D721Med (cell line): ENCODE measurements around the gene CCDC77.

Experiments
- DNase-seq: peaks from one replicate; pipeline ENCODE4 v3.0.0; 2011; ENCODE audit warnings: low spot score; ENCODE audit not compliant: insufficient read length
- FAIRE-seq: peaks from 2 replicates; lab custom pipeline; 2011; peaks lifted over from hg19 to GRCh38; lab: Jason Lieb, UNC
- TF ChIP-seq, protein P1 (sequence below): IDR thresholded peaks from 2 replicates; pipeline ENCODE4 v1.5.1; 2012; ENCODE audit warnings: mild to moderate bottlenecking, control low read depth; ENCODE audit not compliant: insufficient read depth; ENCODE audit errors: missing control alignments

CCDC77 gene

DNA sequence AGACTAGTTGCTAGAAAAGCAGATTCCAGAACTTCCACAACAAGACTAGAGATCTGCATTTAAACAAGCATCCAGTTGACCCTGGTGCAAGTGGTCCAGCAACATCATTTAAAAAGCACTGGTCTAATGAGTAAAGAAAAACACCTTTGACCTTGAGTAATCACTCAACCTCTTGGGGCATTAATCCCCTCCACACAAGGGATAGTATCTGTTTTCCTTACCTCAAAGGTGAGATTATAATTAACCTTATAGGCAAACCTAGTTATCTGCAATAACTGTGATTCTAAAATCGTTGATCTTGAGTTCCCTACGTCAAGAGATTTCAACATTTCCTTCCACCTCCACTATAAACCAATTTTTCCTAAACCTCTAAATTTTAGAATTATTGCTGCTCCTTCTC, 13.4 kb upstream of the CCDC77 start:
- peak; percentile 29 for FAIRE-seq
- TF ChIP-seq, protein P1, sequence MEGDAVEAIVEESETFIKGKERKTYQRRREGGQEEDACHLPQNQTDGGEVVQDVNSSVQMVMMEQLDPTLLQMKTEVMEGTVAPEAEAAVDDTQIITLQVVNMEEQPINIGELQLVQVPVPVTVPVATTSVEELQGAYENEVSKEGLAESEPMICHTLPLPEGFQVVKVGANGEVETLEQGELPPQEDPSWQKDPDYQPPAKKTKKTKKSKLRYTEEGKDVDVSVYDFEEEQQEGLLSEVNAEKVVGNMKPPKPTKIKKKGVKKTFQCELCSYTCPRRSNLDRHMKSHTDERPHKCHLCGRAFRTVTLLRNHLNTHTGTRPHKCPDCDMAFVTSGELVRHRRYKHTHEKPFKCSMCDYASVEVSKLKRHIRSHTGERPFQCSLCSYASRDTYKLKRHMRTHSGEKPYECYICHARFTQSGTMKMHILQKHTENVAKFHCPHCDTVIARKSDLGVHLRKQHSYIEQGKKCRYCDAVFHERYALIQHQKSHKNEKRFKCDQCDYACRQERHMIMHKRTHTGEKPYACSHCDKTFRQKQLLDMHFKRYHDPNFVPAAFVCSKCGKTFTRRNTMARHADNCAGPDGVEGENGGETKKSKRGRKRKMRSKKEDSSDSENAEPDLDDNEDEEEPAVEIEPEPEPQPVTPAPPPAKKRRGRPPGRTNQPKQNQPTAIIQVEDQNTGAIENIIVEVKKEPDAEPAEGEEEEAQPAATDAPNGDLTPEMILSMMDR = no peak
- DNase-seq = no peak

DNA sequence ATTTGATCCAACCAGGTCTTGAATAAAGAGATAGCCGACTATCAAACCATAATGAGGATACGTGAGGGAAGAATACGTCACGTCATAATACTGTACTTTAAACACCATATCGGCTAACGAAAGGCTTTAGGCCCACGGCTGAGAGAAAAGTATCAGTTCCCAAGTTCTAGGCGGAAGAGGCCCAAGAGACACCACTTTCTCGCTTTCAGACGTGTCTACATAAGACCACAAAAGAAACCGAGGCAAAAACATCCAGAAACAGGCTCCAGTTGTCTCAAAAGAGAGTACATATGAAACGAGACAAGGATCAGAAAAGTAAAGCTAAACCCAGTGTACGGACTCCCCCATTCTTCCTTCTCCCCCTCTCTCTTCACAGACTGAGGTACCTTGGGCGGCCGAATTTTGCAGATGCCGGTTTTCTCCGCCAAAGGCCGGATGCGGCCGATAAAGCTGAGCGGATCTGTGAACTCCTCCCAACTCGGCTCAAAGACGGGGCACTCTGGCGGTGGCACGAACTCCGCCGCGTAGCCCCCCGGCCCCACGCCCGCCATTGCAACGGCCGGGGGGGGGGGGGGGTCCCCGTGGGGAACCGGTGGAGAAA, 12.8 kb upstream of the CCDC77 start:
- TF ChIP-seq, protein P1 = no peak
- FAIRE-seq = no peak
- DNase-seq = no peak

DNA sequence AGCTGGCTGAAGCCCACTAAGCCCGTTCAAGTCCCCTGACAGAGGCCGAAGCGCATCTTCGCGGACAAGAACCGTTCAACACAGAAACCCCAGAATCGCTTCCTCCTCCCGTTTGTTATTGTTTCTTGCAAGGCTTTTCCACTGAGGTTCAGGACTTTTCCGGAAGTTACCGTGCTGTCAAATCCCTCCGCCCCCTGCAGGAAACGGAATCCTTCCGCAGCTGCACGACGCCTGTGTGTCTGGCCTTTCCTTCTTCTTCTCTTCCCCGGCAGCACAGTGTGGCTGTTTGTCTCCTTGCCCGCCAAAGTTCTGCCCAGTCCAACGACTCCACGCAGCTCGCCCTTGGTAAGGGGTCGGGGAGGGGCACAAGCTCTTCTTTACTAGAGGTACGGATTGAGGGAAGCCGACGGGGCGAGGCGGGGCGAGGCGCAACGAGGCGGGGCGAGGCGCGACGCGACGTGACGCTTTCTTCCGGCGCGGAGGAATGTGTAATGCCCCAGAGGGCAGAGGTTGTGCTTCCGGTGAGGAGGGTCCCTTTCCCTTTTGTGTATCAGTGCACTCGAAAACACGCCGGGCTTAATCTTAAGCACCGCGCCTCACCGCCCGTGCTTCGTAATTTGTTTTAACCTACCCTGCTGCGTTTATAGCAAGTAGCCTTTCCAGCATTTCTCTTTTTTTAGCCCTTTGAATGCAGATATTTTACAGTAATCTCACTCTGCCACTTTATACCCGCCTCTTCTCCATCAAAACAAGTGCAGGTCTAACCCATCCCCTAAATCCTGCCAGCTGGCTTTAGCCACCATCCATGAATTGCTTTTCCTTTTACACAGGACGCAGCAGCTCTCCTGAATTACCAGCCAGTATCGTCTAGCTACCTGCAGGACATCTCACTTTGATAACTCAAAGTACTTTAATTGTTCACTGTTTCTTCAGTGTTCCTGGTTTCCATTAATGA, 12.0 kb upstream of the CCDC77 start, which contains the start of gene KDM5A:
KDM5A (minus strand) TSS at position 179 of the 955 bp plus-strand sequence. CDS start 229 bp downstream, outside the sequence.
- DNase-seq (peak; percentile 45), FAIRE-seq (no peak)
- TF ChIP-seq, protein P1 = no peak

DNA sequence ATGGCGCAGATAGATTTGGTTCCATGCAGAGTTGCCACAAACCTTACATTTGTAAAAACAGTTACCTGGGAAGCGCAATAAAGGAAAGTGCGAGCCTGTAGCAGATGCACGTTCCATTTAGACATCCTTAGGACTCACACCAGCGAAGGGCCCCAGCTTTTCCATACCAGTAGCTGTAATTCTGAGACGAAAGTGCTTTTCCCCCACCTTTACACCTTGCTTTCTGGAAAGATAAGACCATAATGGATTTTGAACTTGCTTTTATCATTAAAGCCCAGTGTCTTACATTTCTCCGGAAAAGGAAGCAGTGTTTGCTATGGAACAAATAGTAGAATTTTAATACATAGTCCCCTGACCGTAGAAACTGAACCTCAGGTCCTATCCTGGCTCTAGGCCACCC, 616 bp upstream of the CCDC77 start:
- DNase-seq (no peak), FAIRE-seq (no peak)
- TF ChIP-seq, protein P1 = no peak

DNA sequence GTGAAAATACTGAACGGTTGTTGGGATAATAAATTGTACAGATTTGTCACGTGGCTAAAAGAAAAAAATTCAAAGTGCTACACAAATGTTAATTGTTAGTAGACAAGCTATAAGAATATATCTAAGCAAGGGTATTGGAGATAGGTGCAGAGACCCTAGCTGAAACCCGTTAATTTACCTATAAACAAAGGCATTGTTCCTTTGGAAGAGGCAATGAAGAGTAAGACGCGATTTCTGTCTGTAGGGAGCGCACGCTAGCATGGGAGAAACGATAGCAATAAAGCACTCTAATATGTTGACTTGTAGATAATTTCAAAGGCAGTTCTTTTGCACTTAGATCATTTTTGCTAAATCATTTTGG, 565 bp downstream of the CCDC77 start:
- DNase-seq = no peak
- TF ChIP-seq, protein P1 = peak; percentile 48
- no peak for FAIRE-seq

DNA sequence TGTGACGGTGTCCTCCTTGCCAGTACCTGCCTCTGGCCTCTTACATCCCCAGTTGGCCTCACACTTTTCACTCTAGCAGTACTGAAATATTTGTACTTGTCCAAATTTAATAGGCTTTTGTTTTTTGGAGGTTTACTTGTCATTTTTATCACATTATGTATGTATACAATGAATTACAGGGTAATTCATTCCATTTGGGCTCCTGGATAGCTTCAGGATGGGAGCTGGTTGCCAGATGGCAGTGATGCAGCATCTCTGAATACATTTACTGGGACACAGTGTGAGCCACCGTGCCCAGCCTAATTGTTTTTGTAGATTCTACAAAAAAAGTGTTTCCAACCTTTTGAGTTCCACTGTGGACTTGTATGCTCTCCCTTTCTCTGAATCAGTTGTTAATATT, 13.4 kb downstream of the CCDC77 start:
- TF ChIP-seq, protein P1 = no peak
- DNase-seq (no peak), FAIRE-seq (no peak)
